Measurements from ENCODE around the gene LGR6.
"Not testable (repeated sequence)": the region's sequence is repeated elsewhere in the genome, so short reads cannot be mapped to it uniquely, and the experiment has no call there.

LGR6 gene

DNA sequence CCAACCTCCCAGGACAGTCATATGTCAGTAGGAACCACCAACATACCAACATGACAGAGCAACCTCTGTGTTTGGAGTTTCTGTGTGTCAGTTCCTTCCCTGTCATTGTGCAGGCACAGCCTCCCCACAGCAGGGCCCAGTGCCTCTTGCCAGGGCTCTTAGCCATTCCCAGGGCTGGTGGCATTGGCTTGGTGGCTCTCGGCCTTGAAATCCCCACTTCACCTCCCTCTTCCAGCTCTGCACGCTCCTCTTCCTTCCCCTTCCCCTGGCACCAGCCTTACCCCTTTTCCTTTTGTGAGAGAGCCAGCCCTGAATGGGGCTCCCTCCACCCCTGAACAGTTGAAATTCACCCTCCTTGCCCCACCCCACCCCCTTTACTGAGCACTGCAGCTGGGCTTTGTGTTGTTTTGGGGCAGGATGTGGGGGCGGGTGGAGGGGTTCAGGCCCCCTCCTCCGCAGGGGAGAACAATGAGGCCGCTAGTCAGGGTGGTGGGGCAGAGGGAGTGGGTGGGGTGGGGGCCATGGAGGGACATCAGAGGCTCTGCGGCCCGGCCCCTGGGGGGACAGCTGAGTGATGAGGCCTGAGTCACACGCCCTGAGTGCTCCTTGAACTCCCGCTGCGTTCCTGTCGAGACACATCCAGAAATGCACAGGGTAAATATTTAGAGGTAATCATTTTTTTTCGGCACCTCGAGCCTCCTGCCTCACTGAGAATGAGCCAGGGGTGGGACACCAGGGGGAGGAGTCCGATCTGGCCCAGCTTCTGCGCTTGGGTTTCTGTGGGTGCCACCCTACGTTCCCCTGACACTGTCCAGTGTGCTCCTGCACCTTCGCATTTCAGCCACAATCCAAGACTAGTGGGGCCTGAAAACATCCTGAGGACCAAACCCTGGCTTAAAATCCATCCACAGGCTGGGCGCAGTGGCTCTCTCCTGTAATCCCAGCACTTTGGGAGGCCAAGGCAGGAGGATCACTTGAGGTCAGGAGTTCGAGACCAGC is 28.6 kb downstream of the LGR6 start:
- DNase-seq (ENCODE audit: low spot score): no peak

GRCh38 chr1:202223121-202223860 is 29.7 kb downstream of the LGR6 start:
- no peak for DNase-seq (ENCODE audit: low spot score)

GRCh38 chr1:202224453-202224852 is 30.9 kb downstream of the LGR6 start:
- DNase-seq (ENCODE audit: low spot score): no peak

GRCh38 chr1:202225131-202225530 is 31.5 kb downstream of the LGR6 start:
- no peak for DNase-seq (ENCODE audit: low spot score)

DNA sequence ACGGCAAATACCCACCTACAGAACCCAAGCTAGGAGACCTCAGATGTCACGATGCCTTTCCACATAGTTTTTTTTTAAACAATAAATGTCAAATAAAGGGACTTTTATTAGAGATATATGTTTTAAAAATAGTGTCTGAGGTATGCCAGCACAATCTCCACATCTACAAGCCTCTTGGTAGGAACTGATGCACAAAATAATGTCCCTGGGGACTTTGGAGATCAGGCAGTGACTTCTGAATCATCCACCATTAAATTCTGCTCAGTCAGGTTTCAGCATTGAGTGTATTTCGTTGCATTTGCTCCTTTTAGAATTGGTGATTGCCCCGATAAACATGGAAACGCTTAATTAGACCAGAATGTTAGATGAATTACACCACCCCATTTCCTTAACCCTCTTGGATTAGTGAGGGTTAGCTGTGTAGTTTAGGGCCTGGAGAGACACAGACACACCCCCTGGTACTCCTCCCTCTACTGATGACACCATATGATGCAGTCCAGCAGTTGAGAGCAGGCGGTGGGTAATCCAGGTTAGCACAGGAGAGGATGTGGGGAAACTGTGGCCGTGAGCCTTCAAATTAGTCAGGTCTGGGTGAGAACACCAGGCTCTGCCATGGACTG is 33.6 kb downstream of the LGR6 start:
- DNase-seq (ENCODE audit: low spot score): no peak

GRCh38 chr1:202227997-202228401 is 34.4 kb downstream of the LGR6 start:
- no peak for DNase-seq (ENCODE audit: low spot score)

DNA sequence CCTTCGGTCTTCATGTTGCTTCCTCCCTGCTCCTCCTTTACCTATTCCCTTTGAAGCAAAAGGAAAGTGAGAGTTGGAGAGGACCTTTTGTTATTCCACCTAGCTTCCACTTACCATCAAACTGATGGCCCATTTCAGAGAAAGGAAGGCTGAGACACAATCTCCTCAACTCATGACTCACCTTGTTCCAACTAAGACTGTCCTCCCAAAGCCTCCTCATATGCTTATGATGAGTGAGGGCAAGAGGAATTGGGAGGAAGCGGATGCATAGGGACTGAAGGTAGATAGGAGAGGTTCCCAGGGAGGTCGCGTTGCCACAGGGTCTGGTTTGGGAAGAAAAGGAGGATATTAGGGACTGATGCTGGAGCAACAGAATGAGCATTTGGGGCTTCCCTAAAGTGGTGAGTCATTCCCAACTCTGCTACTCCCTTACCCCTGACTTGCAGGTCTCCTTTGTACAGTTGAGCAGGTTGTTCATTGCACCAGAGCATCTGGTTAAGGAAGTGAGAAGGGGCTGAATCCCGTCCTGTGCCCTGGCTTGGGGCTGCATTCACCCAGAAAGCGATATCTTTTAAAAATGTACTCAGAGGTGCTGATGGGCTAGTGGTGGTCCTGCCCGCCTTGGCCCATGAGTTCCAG is 35.0 kb downstream of the LGR6 start:
- no peak for DNase-seq (ENCODE audit: low spot score)

DNA sequence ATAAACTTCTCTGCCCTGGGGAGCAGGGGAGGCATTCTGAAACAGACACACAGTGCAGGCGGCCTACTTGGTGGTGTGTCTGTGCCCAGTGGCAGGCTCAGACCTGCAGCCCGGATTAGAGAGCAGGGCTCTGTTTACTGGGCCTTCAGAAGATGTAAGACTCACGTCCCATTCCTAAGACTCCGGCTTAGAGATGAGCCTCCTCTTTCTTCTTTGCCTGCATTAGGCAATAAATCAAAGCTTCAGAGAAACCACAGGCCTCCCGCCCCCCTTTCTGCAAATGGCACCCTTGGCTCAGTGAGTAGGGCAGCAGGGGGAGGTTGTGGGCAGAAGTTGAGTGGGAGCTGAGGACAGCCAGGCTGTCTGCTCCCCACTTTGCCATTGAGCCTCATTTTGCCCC is 35.8 kb downstream of the LGR6 start:
- no peak for DNase-seq (ENCODE audit: low spot score)

DNA sequence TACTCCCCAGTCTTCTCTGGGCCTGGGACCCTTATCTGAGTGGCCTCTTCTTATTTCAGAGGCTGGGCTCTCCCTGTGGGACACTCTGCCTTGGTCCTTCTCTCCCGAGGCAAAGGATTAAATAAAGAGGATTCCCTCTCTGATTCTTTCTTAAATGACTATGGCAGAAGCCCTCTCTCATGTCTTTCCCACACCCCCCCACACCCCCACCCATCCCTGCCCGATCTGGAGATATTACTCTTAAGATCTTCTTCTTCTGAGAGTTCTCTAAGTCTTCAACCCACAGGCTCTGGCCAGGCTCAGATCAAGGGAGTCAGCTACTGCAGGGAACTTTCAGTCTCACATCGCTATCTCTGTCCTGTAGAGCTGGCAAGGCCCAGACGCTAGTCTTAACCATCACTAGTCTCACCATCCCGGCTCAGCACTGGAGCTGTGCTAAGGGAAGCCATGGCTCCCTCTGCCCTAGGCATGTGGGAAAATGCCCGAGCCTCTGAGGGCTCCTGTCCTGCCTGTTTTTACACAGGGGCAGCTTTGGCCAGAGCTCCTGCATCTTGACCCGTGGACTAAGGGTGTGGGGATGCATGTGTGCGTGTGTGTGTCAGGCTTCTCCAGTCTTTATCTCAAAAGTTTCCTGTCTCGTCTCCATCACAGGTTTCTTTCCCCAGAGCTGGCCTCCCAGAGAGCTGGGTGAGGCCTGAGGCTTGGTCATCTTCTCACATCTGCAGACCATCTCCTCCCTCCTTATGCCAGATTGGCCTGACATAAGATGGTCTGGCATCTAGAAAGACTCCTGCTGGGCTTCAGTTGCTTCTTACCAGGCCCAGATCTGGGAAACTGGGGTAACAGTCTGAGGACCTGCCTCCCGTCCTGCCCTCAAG is 36.7 kb downstream of the LGR6 start:
- DNase-seq (ENCODE audit: low spot score): no peak

- DNase-seq (ENCODE audit: low spot score): no peak
Measured at GRCh38 chr1:202230939-202231645, 37.5 kb downstream of the LGR6 start.

DNA sequence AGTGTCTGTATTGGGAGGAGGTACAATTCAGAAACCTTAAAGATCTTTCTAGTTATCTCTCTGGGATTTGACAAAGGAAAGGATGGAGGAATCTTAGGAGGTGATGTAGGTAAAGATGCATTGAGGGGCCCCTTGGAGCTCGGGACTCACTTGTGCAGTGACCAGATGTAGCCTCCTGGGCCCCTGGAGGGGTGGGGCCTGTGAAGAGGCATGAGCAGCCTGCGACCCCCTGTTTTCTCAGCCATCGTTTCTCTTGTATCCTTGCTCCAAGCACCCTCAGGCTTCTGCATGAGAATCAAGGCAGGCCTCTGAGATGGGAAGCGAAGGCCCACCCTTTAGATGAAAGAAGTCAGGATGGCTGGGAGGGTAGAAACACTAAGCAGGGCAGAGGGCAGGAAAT is 39.6 kb downstream of the LGR6 start:
- no peak for DNase-seq (ENCODE audit: low spot score)

DNA sequence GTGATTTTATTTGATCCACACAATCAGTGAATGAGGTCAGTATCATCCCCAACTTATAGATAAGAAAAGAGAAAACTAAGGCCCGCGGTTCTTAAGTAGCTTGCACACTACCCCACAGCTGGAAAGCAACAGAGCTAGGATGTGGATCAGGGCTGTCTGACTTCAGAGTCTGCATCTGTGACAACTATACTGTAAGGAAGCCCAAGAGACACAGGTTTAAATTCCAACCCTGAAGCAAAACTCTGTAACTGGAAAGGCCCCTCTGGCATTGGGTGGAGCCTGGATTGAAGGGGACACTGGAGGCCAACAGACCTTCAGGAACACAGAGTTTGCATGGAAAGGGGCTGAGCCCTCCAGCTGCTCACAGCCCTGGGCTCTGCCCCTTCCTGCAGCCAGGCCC is 40.2 kb downstream of the LGR6 start:
- DNase-seq (ENCODE audit: low spot score): no peak

DNA sequence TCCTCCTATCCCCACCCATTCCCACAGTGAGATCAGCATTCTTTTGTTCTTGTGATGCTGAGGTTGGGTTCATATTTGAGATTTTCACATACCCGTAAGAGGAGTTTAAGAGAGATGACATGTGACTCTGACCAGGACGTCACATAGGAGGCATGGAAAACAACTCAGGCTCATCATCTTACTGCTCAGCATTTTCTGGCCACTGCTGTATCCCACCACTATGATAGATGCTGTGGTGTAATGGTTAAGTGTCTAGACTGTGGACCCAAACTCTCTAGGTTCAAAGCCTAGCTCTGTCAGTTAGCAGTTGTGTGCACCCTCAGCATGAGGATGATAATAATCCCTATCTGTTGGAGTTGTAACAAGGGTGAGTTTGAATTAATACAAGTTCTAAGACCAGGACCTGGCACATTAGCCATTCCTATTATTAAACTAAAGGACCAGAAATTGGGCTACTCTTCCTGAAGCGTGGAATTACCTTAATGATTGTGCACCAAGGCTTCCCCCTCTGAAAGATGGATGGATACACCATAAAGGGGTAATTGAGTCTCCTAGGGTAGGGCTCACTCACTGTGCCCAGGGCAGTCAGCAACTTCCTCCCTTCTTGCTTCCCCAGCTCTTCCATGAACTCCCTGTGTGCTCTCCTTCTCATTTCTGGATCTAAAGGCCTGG is 40.9 kb downstream of the LGR6 start:
- DNase-seq (ENCODE audit: low spot score): no peak

GRCh38 chr1:202235003-202235660 is 41.5 kb downstream of the LGR6 start:
- no peak for DNase-seq (ENCODE audit: low spot score)

DNA sequence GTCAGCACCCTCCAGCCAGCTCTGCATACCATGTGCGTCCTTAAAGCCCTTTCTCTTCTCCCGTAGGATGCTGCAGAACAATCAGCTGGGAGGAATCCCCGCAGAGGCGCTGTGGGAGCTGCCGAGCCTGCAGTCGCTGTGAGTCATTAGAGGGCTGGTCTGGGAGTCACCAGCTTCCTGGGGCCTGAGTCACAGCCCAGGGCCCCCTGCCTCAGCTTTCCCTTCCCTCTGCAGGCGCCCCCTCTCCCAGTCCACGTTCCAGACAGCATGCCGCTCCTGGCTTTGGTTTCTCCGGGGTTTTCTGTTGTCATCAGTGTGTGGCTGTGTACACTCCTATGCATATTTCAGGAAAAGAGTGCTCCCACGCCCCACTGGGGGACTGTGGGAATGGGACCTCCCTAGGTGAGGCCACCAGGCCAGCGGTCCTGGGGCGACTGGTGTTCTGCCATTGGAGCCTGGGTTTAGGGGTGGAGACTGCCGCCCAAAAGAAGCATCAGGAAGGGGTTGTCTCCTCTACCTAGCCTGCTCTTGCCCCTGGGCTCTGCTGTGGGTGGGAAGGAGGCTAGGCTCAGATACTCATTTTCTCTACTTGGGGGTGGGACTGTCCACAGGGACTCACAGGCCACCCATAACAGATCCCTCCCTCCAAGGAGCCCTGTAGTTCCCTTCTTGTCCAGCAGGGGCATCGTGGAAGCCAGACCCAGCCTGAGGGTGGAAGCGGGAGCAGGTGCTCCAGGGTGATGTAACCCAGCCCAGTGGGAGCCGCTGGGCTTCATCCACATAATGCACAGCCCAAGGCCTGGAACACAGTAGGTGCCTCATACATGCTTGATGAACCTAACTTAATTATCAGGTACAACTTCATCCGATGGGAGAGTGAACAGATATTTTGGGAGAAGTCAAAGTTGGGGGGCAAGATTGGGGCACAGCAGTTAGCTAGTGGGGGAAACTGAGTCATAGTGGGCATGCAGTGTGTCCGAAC is 42.5 kb downstream of the LGR6 start:
- DNase-seq (ENCODE audit: low spot score): peak; percentile 32

GRCh38 chr1:202237052-202237451 is 43.5 kb downstream of the LGR6 start:
- DNase-seq (ENCODE audit: low spot score): no peak

- DNase-seq (ENCODE audit: low spot score): no peak
Measured at GRCh38 chr1:202238914-202239313, 45.3 kb downstream of the LGR6 start.

GRCh38 chr1:202240226-202240625 is 46.6 kb downstream of the LGR6 start:
- DNase-seq (ENCODE audit: low spot score): not testable (repeated sequence)
